HG03039 (cell line): Measurements from ENCODE around the gene AHNAK.
"Not testable (repeated sequence)": the region's sequence is repeated elsewhere in the genome, so short reads cannot be mapped to it uniquely, and the experiment has no call there.

Experiments
- ATAC-seq: cut with Tn5 transposase; IDR thresholded peaks from one replicate; pipeline ENCODE4 v1.9.1; 2021; ENCODE audit warnings: mild to moderate bottlenecking, moderate library complexity; ENCODE audit not compliant: unreplicated experiment

Gene AHNAK

DNA sequence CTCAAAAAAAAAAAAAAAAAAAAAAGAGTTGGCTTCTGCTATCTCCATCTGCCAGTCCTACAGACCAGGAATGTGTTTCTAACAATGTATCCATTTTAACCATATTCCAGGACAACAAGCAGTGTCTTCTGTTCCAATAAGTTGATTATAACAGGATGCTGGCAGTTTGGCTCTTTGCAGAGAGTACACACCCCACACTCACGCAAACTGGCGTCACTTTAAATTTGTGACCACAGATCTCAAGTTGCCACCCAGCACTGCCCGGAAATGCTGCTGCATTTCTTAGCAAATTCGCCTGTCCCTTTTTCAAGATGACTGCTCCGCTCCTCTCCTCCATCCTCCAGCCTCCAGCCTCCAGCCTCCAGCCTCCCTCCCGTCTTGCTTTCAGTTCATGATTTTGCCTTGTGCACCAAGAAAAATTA lies 83.5 kb downstream of the AHNAK start:
- no peak for ATAC-seq

- no peak for ATAC-seq
Measured at GRCh38 chr11:62462508-62462892, 84.1 kb downstream of the AHNAK start.

DNA sequence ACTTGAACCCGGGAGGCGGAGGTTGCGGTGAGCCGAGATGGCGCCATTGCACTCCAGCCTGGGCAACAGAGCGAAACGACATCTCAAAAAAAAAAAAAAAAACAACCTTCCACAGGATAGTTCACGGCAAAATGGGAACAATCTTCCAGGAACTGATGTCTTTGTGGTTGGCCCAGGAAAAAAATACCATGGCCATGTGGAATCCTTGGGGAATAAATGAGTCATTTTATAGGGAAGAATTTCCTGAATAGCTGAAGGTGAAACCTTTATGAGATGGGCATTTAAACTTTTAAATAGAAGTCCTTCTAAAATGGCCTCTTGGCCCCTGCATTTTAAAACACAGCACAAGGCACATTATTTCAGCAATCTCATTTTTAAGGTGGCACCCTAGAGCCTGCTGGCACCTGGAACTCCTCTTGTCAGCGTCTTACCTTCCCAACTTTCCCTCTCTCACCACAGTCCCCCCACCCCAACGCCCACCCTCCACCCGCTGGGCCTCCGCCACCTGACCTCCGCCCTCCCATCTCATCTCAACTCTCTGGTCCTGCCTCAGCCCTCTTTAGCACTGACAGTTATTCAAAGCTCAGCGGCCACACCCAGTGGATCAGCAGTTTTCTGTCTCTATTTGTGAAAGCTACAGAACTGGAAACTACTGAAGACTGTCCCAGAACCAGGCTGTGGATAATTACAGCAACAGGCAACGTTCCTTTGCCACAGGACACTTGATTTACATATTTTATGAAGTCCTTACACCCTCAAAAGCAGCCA lies 84.7 kb downstream of the AHNAK start:
- ATAC-seq: no peak

DNA sequence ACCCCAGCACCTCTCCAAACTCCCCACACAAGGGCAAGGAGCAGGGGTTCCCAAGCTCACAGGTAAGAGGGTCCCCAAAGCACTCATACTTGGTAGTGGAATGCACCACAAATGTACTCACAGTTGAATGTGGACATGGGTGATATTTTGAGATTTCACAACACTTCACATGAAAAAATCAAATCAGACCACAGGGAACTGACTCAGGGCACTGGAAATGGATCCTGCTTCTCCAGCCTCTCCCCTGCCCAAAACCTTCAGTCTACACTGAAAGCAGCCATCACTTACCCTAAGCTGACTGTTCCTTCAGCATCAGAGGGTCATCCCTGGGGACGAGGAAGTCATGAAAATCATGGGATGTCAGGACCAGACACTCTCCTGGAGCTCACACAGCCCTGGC lies 87.5 kb downstream of the AHNAK start:
- no peak for ATAC-seq

- ATAC-seq: no peak
Measured at GRCh38 chr11:62458212-62459002, 88.2 kb downstream of the AHNAK start.

- ATAC-seq: no peak
Measured at GRCh38 chr11:62457478-62457877, 89.1 kb downstream of the AHNAK start.

- ATAC-seq: no peak
Measured at GRCh38 chr11:62456630-62457029, 90.0 kb downstream of the AHNAK start.

DNA sequence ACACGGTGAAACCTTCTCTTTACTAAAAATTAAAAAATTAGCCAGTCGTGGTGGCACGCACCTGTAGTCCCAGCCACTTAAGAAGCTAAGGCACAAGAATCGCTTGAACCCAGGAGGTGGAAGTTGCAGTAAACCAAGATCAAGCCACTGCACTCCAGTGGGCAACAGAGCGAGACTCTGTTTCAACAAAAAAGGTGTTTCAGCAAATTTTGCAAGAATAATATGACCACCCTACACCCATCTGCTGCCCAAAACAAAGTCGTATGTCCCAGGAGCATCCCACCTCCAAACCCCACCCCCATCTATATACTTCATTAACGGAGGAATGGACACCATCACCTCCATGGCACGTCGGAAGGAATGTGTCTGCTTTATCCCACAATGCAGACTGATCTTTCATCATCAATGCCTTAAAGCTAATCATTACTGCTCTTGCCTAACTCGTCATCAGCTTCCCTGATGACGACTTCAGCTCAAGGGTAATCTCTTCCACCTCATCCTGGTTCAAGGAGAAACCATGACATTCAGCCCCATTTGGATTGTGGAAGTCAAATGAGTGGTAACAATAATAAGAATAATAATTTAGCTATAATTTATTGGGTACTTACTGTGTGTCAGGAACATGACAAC lies 93.7 kb downstream of the AHNAK start:
- ATAC-seq: no peak

- ATAC-seq: no peak
Measured at GRCh38 chr11:62452261-62452660, 94.3 kb downstream of the AHNAK start.

GRCh38 chr11:62451241-62451621 lies 95.4 kb downstream of the AHNAK start:
- no peak for ATAC-seq

GRCh38 chr11:62450543-62451240 lies 95.9 kb downstream of the AHNAK start:
- no peak for ATAC-seq

DNA sequence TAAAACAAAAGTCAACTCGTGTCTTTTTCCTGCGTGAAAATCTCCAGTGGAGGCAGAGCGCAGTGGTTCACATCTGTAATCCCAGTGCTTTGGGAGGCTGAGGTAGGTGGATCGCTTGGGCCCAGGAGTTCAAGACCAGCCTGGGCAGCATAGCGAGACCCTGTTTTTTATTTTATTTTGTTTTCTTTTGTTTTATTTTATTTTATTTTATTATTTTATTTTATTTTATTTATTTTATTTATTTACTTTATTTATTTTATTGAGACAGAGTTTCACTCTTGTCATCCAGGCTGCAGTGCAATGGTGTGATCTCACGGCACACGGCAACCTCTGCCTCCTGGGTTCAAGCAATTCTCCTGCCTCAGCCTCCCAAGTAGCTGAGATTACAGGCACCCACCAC lies 96.7 kb downstream of the AHNAK start:
- not testable (repeated sequence) for ATAC-seq

- no peak for ATAC-seq
Measured at GRCh38 chr11:62449451-62449851, 97.2 kb downstream of the AHNAK start.

DNA sequence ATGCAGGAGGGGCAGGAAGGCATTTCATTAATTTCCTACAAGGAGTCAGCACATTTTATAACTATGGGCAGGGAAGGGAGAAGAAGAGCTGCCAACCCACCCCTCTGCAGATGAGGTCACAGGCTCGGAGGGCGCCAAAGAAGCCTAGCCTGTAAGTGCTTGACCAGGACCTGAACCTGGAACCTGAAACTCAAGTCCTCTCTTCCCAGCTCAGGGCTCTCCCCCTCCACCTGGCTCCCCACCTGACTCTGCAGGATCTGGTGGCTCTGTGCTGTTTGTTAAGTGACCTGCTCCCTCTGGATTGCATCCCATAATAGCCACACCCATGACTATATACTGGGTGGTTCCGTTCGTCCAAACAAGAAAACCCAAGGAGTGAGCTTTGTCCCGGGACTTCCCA lies 100.5 kb downstream of the AHNAK start:
- ATAC-seq: no peak

- ATAC-seq: no peak
Measured at GRCh38 chr11:62445314-62445740, 101.3 kb downstream of the AHNAK start.

GRCh38 chr11:62444835-62445234 lies 101.8 kb downstream of the AHNAK start:
- no peak for ATAC-seq

DNA sequence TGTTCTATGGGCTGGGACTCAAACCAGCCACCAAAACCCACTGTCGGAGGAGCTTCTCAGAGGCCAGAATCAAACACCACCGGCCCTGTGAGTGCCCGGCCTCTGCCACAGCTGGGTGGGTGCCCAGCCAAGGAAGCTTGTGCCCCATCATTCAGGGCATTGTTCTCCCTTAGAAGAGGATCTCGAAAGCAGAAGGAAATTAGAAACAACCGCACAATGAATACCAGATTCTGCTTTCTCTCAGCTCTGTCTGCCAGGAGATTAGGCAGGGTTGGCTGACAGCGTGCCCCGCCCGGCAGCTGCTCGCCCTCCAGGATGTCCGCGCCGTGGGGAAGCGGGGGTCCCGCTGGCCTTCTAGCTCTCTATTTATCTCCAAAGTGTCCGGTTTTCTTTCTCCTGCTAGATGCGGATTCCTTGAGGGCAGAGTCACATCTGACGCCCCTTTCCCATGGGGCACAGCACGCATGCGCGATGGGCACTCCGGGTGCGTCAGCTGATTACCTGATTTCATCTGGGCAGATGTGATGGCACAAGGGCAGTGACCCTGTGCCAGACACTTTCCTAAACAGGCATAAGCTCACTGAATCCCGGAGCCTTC lies 102.3 kb downstream of the AHNAK start:
- no peak for ATAC-seq

GRCh38 chr11:62443390-62444235 lies 103.0 kb downstream of the AHNAK start:
- ATAC-seq: no peak

DNA sequence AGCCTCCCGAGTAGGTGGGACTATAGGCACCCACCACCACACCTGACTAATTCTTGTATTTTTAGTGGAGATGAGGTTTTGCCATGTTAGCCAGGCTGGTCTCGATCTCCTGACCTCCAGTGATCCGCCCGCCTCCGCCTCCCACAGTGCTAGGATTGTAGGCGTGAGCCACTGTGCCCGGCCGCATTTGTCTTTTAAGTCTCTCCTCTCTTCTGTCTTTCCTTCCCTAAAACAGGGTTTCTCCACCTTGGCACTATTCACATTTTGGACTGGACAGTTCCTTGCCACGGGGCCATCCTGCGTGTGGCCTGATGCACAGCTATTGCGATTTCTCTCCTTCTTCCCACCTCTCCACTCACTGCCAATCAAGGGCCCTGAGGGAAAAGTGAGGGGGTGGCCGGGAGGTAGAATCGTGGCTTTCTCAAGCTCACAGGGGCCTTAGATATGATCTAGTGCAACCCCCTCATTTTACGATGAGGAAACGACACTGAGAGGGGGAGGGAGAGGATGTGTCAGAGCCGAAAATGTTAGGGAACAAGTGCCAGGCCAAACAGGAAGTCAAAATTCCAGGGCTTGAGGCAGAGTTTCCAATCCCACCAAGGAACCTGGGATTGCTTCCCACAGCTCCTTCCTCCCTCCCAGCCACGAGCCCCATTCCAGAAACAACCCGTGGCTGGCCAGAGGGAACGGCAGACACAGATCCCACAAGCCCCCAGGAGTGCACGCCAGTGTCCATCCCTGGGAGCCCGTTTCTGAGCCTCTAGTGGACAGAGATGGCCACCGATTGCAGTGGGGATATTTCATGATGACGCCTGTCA lies 106.6 kb downstream of the AHNAK start:
- ATAC-seq: no peak
